Adipocyte (in vitro differentiated cells): ENCODE results near the gene WDFY1.

Experiments used
- DNase-seq: peaks from one replicate; pipeline ENCODE4 v3.0.0-alpha.2; 2015; ENCODE audit warnings: low read depth
- H3K27me3 ChIP-seq: replicated peaks from 2 replicates; pipeline ENCODE4 v1.7.0; 2013; ENCODE audit warnings: mild to moderate bottlenecking, low read length, moderate library complexity; ENCODE audit not compliant: control insufficient read depth, insufficient read depth
- H3K36me3 ChIP-seq: 2 replicates; pipeline ENCODE4 v1.7.0; 2013; ENCODE audit warnings: low read length, mild to moderate bottlenecking, moderate library complexity; ENCODE audit not compliant: control insufficient read depth, insufficient read depth, severe bottlenecking
- H3K4me1 ChIP-seq: 2 replicates; pipeline ENCODE4 v1.7.0; 2013; ENCODE audit warnings: mild to moderate bottlenecking, low read length, moderate library complexity; ENCODE audit not compliant: control insufficient read depth, insufficient read depth
- H3K4me3 ChIP-seq: 2 replicates; pipeline ENCODE4 v1.7.0; 2013; ENCODE audit warnings: mild to moderate bottlenecking, low read length, moderate library complexity
- H3K9ac ChIP-seq: 2 replicates; pipeline ENCODE4 v1.7.0; 2013; ENCODE audit warnings: mild to moderate bottlenecking, low read length, moderate library complexity
- H3K9me3 ChIP-seq: 2 replicates; pipeline ENCODE4 v1.7.0; 2013; ENCODE audit warnings: mild to moderate bottlenecking, low read length, moderate library complexity; ENCODE audit not compliant: control insufficient read depth

WDFY1 gene

DNA sequence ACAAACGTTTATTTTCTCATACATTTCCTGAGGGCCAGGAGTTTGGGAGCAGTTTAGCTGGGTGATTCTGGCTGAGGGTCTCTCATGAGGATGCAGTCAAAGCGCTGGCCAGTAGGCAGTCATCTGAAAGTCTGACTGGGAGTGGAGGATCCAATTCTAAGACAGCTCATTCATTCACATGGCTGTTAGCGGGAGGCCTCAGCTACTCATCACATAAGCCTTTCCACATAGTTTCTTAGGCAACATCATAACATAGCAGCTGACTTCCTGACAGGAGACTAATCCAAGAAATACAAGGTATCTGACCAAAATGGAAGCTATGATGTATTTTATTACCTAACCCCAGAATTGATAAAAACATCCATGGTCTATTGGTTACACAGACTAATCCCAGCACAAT lies 9.3 kb upstream of the WDFY1 start:
- DNase-seq: peak; percentile 39
- peaks cover 36% of the 10 kb centered on the region for H3K4me1 ChIP-seq

DNA sequence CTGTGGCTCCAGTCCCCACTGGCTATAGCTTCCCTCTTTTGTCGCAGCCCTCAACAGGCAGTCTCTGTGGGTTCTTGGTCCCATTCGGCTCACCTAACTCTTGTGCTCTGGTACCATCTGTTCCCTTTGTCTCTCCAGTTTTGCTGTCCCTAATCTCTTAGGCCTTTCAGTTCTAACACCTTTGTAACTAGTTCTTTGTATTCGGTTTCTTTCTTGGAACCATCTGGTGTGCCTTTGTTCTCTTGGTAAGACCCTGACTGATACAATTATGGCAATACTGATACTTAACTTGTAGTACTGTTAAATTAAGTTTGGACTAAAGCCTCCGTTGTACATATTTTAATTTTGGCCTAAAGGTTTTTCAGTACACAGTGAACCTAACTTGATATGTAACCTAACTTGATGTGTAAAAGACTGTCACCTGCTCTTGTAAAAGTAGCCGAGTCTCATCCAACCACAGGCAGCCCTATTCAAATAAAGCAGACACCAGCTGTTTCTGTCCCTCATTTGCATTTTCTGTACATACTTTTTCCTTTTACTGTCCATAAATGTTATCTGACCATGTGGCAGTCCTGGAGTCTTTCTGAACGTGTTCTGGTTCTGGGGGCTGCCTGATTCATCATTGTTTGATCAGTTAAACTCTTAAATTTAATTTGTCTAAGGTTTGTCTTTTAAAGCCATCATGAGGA lies 7.3 kb upstream of the WDFY1 start:
- Histone ChIP-seq H3K36me3 (no peaks in the 10 kb centered on the region), H3K4me3 (no peak overlapping the region), H3K4me1 (peaks cover 21% of the 10 kb centered on the region), H3K27me3 (no peaks in the 10 kb centered on the region), H3K9me3 (no peaks in the 10 kb centered on the region), H3K9ac (no peak overlapping the region)
- DNase-seq: no peak

More for the DNA sequence above, 9.3 kb upstream of the WDFY1 start:
- peak overlapping the region; percentile 17 for H3K4me3 ChIP-seq
- H3K9ac ChIP-seq: peak overlapping the region; percentile 33
- H3K36me3 ChIP-seq: no peaks in the 10 kb centered on the region
- H3K27me3 ChIP-seq: no peaks in the 10 kb centered on the region
- H3K9me3 ChIP-seq: no peaks in the 10 kb centered on the region

DNA sequence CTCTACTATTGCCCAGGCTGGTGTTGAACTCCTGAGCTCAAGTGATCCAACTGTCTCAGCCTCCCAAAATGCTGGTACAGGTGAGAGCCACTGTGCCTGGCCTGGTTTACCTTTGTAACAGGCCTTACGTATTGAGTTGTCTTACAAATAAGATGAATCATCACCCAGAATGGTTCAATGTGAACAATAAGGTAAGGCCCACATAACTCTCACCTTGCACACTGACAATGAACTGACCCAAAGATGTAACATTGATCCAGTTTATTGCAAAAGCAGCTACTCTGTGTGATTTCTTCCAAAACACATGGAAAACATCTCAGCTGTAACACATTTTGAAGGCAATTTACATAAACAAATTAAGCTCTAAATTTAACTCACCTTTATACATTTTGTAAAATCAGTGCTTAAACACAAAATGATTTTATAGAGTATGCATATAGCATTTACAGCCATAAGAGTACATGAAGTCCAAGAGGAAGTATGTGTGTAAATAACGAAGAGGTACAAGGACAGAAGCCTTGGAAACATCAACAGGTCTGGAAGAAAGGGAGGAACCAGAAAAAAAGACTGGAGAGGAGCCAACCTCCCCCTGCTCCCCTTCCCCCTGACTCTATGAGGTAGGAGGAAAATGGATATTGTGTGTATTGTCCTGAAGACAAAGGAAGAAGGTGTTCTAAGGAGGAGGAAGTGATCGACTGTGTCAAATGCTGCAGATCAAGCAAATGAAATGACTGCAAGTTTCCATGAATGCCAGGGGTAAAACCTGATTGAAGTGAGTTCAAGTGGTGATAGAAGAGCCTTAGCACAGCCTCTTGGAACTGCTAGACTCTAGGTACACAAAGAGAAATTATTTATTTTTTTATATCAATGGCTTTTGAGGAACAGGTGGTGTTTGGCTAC lies 5.6 kb upstream of the WDFY1 start:
- H3K4me3 ChIP-seq: no peak overlapping the region
- no peaks in the 10 kb centered on the region for H3K9me3 ChIP-seq
- no peak for DNase-seq
- peaks cover 13% of the 10 kb centered on the region for H3K4me1 ChIP-seq
- no peaks in the 10 kb centered on the region for H3K36me3 ChIP-seq
- no peak overlapping the region for H3K9ac ChIP-seq
- no peaks in the 10 kb centered on the region for H3K27me3 ChIP-seq

DNA sequence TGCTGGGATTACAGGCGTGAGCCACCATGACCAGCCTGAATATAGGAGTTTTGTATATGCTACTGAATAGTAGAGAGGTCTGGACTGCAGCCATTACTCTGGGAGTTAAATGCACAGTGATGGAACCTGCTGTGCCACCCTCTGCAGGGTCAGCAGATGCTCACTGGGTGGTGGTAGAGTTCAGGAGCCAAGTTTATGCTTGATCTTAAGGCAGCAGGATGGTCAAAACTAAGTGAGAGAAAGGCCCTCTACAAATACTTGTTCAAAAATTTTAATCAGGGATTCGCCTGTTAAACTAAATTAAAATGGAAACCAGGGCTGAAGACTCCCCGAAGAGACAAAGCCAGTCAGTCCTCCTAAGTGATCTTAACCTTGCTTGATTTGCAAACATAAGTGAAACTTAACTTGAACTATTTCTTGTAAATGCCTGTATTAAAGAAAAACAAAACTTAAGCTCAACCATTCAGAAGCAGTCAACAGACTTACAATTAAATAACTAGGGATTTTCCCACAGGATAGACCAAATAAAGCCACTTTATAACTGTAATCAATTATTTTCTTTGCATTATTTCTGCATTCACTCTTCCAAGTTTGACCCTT lies 4.2 kb upstream of the WDFY1 start:
- peaks cover 13% of the 10 kb centered on the region for H3K4me1 ChIP-seq
- no peaks in the 10 kb centered on the region for H3K9me3 ChIP-seq
- no peak for DNase-seq
- no peak overlapping the region for H3K4me3 ChIP-seq
- H3K36me3 ChIP-seq: no peaks in the 10 kb centered on the region
- H3K9ac ChIP-seq: no peak overlapping the region
- H3K27me3 ChIP-seq: no peaks in the 10 kb centered on the region

DNA sequence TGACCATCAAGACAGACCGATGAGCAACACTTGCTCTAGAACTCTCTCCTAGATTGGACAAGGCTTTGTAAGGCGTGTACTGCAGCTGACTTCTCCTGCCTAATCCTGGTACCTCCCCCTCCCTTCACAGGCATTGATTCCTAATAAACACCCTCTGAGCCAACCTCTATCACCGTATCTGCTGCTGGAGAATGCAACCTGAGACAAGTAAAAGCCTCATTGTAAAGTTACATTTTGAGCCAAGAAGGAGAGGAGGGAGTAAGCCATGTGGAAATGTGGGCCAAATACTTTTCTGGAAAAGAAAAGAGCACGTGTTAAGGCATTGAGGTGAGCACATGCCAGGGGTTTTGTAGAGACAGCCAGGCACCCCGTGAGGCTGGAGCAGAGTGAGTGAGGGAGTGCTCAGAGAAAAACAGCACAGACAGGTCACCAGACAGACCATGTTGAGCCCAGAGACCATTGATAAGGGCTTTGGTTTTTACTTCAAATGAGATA lies 2.6 kb upstream of the WDFY1 start:
- no peaks in the 10 kb centered on the region for H3K27me3 ChIP-seq
- DNase-seq: no peak
- H3K9ac ChIP-seq: no peak overlapping the region
- H3K36me3 ChIP-seq: no peaks in the 10 kb centered on the region
- no peaks in the 10 kb centered on the region for H3K9me3 ChIP-seq
- H3K4me3 ChIP-seq: no peak overlapping the region
- H3K4me1 ChIP-seq: peaks cover 7% of the 10 kb centered on the region

DNA sequence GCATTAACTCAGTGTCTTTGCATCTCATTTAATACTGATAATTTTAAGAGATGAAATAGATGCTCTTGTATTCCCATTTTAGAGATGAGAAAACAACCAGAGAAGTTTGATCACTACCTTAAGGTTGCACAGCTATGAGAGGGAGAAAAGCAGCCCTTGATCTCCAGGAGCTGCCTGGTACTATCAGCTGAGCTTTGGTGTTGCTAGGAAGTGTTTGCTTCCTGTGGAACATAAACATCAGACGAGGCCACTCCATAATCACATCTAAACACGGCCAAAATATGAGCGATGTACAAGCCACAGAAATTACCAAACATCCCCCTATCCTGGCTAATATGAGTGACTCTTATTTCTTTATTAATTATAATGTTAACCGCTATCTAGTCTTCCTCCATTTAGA lies 620 bp upstream of the WDFY1 start:
- no peak for DNase-seq
- no peaks in the 10 kb centered on the region for H3K36me3 ChIP-seq
- no peaks in the 10 kb centered on the region for H3K27me3 ChIP-seq
- peak overlapping the region; percentile 85 for H3K4me3 ChIP-seq
- peaks cover 16% of the 10 kb centered on the region for H3K4me1 ChIP-seq
- no peaks in the 10 kb centered on the region for H3K9me3 ChIP-seq
- H3K9ac ChIP-seq: peak overlapping the region; percentile 98

DNA sequence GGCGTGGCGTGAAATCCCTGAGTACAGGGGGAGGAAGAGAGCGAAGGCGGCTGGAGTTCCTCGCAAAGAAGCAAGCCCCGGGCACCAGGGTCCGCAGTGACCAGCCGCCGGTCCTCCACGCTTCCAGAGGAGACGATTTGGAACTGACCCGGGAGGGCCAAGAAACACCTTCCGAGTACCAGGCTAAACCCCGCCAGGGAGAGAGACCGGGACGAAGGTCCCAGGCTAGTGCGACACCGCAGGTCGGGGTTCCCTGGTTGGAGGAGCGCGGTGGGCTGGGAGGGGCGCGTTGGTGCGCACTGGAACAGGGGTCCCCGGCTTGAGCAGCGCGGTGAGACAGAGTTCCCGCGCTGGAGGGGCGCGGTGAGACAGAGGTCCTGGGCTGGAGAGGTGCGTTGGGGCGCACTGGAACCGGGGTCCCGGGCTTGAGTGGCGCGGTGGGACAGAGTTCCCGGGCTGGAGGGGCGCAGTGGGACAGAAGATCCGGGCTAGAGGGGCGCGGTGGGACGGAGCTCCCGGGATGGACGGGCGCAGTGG lies 901 bp downstream of the WDFY1 start:
- Histone ChIP-seq H3K4me1 (peaks cover 19% of the 10 kb centered on the region), H3K4me3 (peak overlapping the region; percentile 85), H3K27me3 (no peaks in the 10 kb centered on the region), H3K9ac (peak overlapping the region; percentile 98), H3K9me3 (no peaks in the 10 kb centered on the region), H3K36me3 (peaks cover 3% of the 10 kb centered on the region)
- DNase-seq: peak; percentile 63

DNA sequence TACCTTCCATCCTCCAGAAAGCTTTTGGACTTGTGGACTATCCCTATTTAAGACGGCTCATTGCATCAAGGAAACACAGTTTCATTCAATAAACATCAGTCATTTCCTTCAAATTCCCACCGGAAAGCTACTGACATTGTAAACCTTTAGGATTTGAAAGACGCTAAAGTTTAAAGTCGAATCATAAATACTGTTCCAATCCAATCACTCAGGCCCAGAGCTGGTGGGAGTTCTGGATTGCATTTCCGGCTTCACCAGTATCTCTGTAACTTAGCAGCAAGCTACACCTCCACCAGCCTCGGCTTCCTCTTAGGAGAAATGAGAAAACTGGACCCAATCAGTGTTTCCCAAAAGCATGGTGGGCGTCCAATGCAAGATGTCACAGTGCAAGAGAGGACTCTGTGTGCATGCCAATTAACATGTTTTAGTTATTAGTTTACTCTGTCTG lies 1.6 kb downstream of the WDFY1 start:
- peak overlapping the region; percentile 98 for H3K9ac ChIP-seq
- H3K4me3 ChIP-seq: peak overlapping the region; percentile 85
- H3K36me3 ChIP-seq: peaks cover 4% of the 10 kb centered on the region
- H3K4me1 ChIP-seq: peaks cover 23% of the 10 kb centered on the region
- no peaks in the 10 kb centered on the region for H3K9me3 ChIP-seq
- no peaks in the 10 kb centered on the region for H3K27me3 ChIP-seq
- peak; percentile 69 for DNase-seq

DNA sequence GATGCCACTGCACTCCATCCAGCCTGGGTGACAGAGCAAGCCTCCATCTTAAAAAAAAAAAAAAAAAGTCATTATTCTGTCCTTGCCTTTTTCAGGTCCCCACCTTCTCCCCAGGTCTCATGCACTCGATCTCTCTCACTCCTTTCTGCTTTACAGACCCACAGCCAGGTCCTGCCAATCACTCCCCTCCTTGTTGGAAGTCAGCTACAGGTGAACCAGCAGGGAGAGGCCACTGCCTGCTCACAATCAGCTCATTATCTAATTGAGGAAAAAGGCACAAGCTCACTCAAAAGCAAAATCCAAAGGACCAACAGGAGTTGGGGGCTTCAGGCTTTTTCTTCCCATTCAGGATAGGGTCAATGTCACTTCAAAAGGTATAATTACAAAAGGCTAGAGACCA lies 2.0 kb downstream of the WDFY1 start:
- no peak for DNase-seq
- H3K9me3 ChIP-seq: no peaks in the 10 kb centered on the region
- H3K27me3 ChIP-seq: no peaks in the 10 kb centered on the region
- peak overlapping the region; percentile 85 for H3K4me3 ChIP-seq
- peaks cover 23% of the 10 kb centered on the region for H3K4me1 ChIP-seq
- H3K9ac ChIP-seq: peak overlapping the region; percentile 98
- peaks cover 4% of the 10 kb centered on the region for H3K36me3 ChIP-seq

DNA sequence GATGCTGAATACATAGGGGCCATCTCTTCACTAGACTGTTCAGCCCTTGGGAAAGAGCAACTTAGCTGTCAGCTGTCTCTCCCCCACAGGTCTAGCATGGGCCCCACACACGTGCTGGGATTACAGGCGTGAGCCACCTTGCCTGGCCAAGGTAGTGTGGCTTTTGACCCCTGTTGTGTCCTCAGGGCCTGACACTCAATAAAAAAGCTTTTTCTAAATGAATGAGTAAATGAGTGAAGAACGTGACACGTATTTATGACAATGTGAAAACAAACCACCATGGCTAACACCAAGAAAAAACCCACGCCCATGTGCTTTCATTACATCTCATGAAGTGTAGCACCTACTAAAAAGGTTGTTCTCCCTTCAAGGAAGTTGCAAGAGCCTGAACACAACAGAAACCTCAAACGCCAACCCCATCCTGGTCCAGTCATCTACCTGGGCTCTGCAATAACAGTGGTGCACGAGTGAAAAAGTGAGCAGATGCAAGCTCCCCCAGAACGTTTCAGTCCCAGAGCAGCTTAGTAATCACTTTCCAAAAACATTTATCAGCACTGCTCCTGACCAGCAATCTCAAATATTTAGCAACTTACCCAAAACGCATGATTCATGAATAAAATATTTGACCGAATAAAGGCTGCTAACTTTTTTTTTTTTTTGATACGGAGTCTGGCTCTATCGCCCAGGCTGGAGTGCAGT lies 3.4 kb downstream of the WDFY1 start:
- Histone ChIP-seq H3K4me1 (peaks cover 32% of the 10 kb centered on the region), H3K9me3 (no peaks in the 10 kb centered on the region), H3K36me3 (peaks cover 4% of the 10 kb centered on the region), H3K9ac (peak overlapping the region; percentile 64), H3K27me3 (no peaks in the 10 kb centered on the region), H3K4me3 (peak overlapping the region; percentile 71)
- DNase-seq: peak; percentile 78
